NB4 (cell line): ENCODE data around the gene HELB.

Experiments
- MYC ChIP-seq: IDR thresholded peaks from 2 replicates; pipeline ENCODE4 v1.6.1; 2011; ENCODE audit warnings: low read depth, low read length
- POLR2A ChIP-seq: IDR thresholded peaks from 2 replicates; pipeline ENCODE4 v1.6.1; 2011; ENCODE audit warnings: mild to moderate bottlenecking; ENCODE audit not compliant: insufficient read length; ENCODE audit errors: extremely low read depth
- TF ChIP-seq, protein P1 (sequence below): IDR thresholded peaks from one replicate; pipeline ENCODE4 v1.5.1; 2012; ENCODE audit warnings: low read depth, low read length
- TF ChIP-seq, protein P2 (sequence below): IDR thresholded peaks from 2 replicates; pipeline ENCODE4 v1.6.1; 2011; ENCODE audit warnings: low read depth, low read length

DNA sequence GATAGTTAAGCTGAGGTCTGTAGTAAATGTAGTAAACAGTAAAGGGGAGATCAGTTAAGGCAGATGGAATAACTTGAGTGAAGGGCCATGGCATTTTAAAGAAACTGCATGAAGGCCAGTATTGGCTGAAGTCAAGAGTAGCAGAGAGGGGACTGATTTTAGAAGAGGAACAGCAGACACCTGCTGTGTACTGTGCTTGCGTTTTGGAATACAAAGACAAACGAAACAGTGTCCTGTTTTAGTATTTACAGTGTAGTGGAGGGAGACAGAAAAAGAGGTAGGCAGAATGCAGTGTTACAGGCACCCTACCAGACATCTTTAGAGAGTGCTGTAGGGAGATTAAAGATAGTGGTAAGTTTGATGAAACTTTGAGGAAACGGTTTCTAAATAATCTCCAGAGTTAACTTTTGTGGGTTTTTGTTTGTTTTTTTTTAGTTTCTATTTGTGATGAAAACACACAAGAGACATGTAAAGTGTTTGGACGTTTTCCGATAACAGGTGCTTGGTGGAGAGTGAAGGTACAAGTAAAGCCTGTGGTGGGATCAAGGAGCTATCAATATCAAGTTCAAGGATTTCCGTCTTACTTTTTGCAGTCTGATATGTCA, 2.1 kb downstream of the HELB start:
- TF ChIP-seq POLR2A (no peak), MYC (no peak)
- TF ChIP-seq, protein P1, sequence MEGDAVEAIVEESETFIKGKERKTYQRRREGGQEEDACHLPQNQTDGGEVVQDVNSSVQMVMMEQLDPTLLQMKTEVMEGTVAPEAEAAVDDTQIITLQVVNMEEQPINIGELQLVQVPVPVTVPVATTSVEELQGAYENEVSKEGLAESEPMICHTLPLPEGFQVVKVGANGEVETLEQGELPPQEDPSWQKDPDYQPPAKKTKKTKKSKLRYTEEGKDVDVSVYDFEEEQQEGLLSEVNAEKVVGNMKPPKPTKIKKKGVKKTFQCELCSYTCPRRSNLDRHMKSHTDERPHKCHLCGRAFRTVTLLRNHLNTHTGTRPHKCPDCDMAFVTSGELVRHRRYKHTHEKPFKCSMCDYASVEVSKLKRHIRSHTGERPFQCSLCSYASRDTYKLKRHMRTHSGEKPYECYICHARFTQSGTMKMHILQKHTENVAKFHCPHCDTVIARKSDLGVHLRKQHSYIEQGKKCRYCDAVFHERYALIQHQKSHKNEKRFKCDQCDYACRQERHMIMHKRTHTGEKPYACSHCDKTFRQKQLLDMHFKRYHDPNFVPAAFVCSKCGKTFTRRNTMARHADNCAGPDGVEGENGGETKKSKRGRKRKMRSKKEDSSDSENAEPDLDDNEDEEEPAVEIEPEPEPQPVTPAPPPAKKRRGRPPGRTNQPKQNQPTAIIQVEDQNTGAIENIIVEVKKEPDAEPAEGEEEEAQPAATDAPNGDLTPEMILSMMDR, result no peak
- TF ChIP-seq, protein P2, sequence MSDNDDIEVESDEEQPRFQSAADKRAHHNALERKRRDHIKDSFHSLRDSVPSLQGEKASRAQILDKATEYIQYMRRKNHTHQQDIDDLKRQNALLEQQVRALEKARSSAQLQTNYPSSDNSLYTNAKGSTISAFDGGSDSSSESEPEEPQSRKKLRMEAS, result no peak
